Activated T-cell treated with anti-CD3 and anti-CD28 coated beads, Interleukin-2, amount 50 U/mL, for 4 hours (primary cell): ENCODE data around the gene AK2. TPM values are rescaled to one million over a fixed set of nuclear protein-coding genes. Genes with fewer than 3 reads are reported as not detected.
A peak's percentile ranks its signal among the peaks of the same experiment; 100 is the strongest.

Source experiments
- ATAC-seq, 2 donors: fragments of 200-7000 bp; cut with Tn5 transposase; one replicate each; pipeline ENCODE4 v1.10.0; 2021
- DNase-seq: peaks from one replicate; pipeline ENCODE4 v3.0.0-alpha.2; 2020
- H3K27me3 Mint-ChIP-seq: one replicate; pipeline ENCODE4 v1.8.0; 2021; ENCODE audit warnings: low read depth, mixed read lengths
- H3K36me3 Mint-ChIP-seq: one replicate; pipeline ENCODE4 v1.8.0; 2022; ENCODE audit warnings: mixed read lengths; ENCODE audit not compliant: insufficient read depth
- H3K4me1 Mint-ChIP-seq: one replicate; pipeline ENCODE4 v1.8.0; 2021; ENCODE audit warnings: low read depth, mixed read lengths
- H3K4me3 Mint-ChIP-seq: one replicate; pipeline ENCODE4 v1.8.0; 2021; ENCODE audit warnings: mild to moderate bottlenecking, moderate library complexity, mixed read lengths
- H3K9me3 Mint-ChIP-seq: one replicate; pipeline ENCODE4 v1.8.0; 2021; ENCODE audit warnings: mixed read lengths
- total RNA-seq, 3 donors: library from RNA; stranded (reverse); gene quantifications; one replicate each; pipeline ENCODE4 v1.2.1, GENCODE V29; 2021

AK2 gene
- total RNA-seq, 3 donors from 2014 or later: 320 to 346 (median 334) TPM

DNA sequence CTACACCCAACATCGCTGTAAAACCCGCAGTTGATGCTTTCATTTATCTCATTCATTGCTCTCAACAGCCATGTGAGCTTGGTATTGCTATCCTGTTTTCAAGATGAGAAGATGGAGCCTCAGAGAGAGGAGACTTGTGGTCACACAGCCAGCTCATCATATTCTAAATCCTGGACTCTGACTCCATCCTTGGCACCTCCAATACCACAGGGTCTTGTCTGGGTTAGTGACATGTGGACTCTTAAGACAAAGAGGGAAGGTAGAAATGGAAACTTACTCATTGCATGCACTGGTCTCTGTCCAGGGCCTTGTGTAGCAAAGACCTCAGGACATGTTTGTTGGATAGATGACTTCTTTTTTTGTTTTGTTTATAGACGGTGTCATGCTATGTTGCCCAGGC lies 65.1 kb downstream of the AK2 start:
- no peak for ATAC-seq
- H3K4me3 Mint-ChIP-seq: no peak overlapping the region
- H3K9me3 Mint-ChIP-seq: no peaks in the 10 kb centered on the region
- no peak for DNase-seq
- peaks cover 25% of the 10 kb centered on the region for H3K27me3 Mint-ChIP-seq
- H3K36me3 Mint-ChIP-seq: no peaks in the 10 kb centered on the region
- peaks cover 17% of the 10 kb centered on the region for H3K4me1 Mint-ChIP-seq

GRCh38 chr1:32971156-32971555 lies 65.5 kb downstream of the AK2 start:
- DNase-seq (no peak), ATAC-seq (no peak)
- Mint-ChIP-seq H3K36me3 (no peaks in the 10 kb centered on the region), H3K4me3 (no peak overlapping the region), H3K9me3 (no peaks in the 10 kb centered on the region), H3K27me3 (peaks cover 25% of the 10 kb centered on the region), H3K4me1 (peaks cover 17% of the 10 kb centered on the region)

GRCh38 chr1:32969566-32969965 lies 67.1 kb downstream of the AK2 start:
- H3K4me3 Mint-ChIP-seq: no peak overlapping the region
- ATAC-seq: no peak
- H3K9me3 Mint-ChIP-seq: no peaks in the 10 kb centered on the region
- no peaks in the 10 kb centered on the region for H3K36me3 Mint-ChIP-seq
- no peak for DNase-seq
- peaks cover 19% of the 10 kb centered on the region for H3K4me1 Mint-ChIP-seq
- peaks cover 23% of the 10 kb centered on the region for H3K27me3 Mint-ChIP-seq

- peak overlapping the region; percentile 8 for H3K4me3 Mint-ChIP-seq
- no peaks in the 10 kb centered on the region for H3K36me3 Mint-ChIP-seq
- H3K4me1 Mint-ChIP-seq: peaks cover 24% of the 10 kb centered on the region
- peaks cover 23% of the 10 kb centered on the region for H3K27me3 Mint-ChIP-seq
- ATAC-seq (peak in 1 of 2 donors; percentile 11), DNase-seq (no peak)
- H3K9me3 Mint-ChIP-seq: no peaks in the 10 kb centered on the region
Measured at GRCh38 chr1:32967888-32968568, 68.7 kb downstream of the AK2 start.

- ATAC-seq (no peak), DNase-seq (no peak)
- Mint-ChIP-seq H3K4me1 (peaks cover 27% of the 10 kb centered on the region), H3K4me3 (no peak overlapping the region), H3K9me3 (no peaks in the 10 kb centered on the region), H3K36me3 (no peaks in the 10 kb centered on the region), H3K27me3 (peaks cover 14% of the 10 kb centered on the region)
Measured at GRCh38 chr1:32966900-32967299, 69.8 kb downstream of the AK2 start.

DNA sequence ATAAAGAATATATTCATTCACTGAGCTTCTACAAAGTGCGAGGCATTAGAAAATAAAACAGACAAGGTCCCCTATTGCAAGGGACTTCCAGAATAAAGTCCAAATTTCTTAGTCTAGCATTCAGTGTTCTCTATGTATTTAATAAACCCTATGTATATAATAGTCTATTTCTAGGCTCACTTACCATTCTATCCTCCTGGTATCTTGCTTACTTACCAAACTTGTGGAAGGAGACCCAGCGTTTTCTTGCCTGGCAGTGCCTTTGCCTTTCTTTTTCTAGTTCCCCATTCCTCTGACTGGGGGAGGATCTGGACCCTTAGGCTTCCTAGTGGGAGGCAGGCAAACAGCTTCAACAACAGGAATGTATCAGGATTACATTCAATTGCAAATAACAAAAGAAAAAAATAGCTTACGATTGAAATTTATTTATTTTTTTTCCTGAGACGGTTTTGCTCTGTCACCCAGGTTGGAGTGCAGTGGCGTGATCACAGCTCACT lies 71.4 kb downstream of the AK2 start:
- Mint-ChIP-seq H3K9me3 (no peaks in the 10 kb centered on the region), H3K36me3 (no peaks in the 10 kb centered on the region), H3K27me3 (peaks cover 2% of the 10 kb centered on the region), H3K4me3 (peak overlapping the region; percentile 77), H3K4me1 (peaks cover 40% of the 10 kb centered on the region)
- DNase-seq (no peak), ATAC-seq (no peak)

- H3K9me3 Mint-ChIP-seq: no peaks in the 10 kb centered on the region
- DNase-seq: peak; percentile 93
- peaks cover 43% of the 10 kb centered on the region for H3K4me1 Mint-ChIP-seq
- peak within 1 kb of the TSS; percentile 87 for H3K4me3 Mint-ChIP-seq
- H3K27me3 Mint-ChIP-seq: peaks cover 2% of the 10 kb centered on the region
- no peaks in the 10 kb centered on the region for H3K36me3 Mint-ChIP-seq
- peak; percentile 93 to 96 for ATAC-seq
Measured at GRCh38 chr1:32964461-32965250, 72.0 kb downstream of the AK2 start, which contains the start of gene RNF19B. RNF19B (minus strand) TSS chr1:32964809; CDS start chr1:32964685, 124 bp downstream.

- H3K4me3 Mint-ChIP-seq: peak overlapping the region; percentile 87
- no peaks in the 10 kb centered on the region for H3K27me3 Mint-ChIP-seq
- no peaks in the 10 kb centered on the region for H3K9me3 Mint-ChIP-seq
- peaks cover 48% of the 10 kb centered on the region for H3K4me1 Mint-ChIP-seq
- DNase-seq: peak; percentile 46
- ATAC-seq: peak; percentile 36 to 42
- H3K36me3 Mint-ChIP-seq: no peaks in the 10 kb centered on the region
Measured at GRCh38 chr1:32963746-32964460, 72.8 kb downstream of the AK2 start.

DNA sequence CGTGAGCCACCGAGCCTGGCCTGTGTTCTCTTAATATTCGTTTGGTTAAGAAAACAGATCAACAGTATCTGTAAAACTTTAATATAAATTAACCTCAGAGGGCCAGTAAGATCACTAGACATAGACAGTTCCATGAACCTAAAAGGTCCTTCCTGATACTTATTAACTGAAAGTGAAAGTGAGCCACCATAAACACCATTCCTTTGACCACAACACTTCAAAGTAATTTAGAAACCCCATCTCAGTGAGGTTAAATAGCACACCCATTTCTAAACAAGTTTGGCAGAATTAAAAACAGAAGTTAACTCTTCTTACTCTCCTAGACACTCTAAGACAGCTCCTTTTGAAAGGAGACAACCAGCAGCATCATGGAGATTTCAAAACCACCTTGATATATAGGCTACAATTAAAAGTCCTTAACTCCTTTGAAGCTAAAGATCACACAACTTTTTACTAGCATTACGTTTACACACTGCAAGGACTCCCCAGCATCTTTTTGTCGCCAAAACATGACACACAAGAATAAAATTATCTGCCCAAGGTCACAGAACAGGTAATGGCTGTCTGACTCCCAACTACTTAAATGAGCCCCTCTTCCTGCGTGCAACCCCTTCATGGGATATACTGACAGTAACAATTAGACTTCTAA lies 74.3 kb downstream of the AK2 start:
- H3K27me3 Mint-ChIP-seq: no peaks in the 10 kb centered on the region
- peak overlapping the region; percentile 87 for H3K4me3 Mint-ChIP-seq
- H3K4me1 Mint-ChIP-seq: peaks cover 54% of the 10 kb centered on the region
- H3K36me3 Mint-ChIP-seq: no peaks in the 10 kb centered on the region
- H3K9me3 Mint-ChIP-seq: no peaks in the 10 kb centered on the region
- ATAC-seq (no peak), DNase-seq (no peak)

DNA sequence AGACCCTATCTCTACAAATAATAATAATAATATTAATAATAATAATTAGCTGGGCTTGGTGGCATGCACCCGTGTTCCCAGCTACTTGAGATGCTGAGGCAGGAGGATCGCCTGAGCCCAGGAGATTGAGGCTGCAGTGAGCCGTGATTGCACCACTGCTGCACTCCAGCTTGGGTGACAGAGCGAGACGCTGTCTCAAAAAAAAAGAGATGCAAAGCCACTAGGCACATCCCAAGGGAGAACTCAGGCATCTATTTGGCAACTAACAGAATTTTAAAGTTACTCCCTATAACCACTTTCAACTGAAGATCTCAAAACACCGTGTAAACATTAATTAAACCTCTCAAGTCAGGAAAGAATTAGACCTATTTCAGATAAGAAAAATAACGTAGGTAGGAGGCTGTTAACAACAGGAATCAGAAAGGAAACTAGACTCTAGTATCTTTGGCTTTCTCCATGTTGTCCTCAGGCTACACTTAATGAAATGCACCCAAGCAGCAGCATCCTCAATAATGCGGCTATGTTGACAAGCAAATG lies 75.8 kb downstream of the AK2 start:
- Mint-ChIP-seq H3K27me3 (no peaks in the 10 kb centered on the region), H3K36me3 (no peaks in the 10 kb centered on the region), H3K9me3 (no peaks in the 10 kb centered on the region), H3K4me3 (no peak overlapping the region), H3K4me1 (peaks cover 61% of the 10 kb centered on the region)
- DNase-seq (no peak), ATAC-seq (no peak)

GRCh38 chr1:32960342-32960741 lies 76.3 kb downstream of the AK2 start:
- no peak for DNase-seq
- Mint-ChIP-seq H3K27me3 (no peaks in the 10 kb centered on the region), H3K4me1 (peaks cover 61% of the 10 kb centered on the region), H3K36me3 (no peaks in the 10 kb centered on the region), H3K4me3 (peak overlapping the region; percentile 2), H3K9me3 (no peaks in the 10 kb centered on the region)
- ATAC-seq: no peak

DNA sequence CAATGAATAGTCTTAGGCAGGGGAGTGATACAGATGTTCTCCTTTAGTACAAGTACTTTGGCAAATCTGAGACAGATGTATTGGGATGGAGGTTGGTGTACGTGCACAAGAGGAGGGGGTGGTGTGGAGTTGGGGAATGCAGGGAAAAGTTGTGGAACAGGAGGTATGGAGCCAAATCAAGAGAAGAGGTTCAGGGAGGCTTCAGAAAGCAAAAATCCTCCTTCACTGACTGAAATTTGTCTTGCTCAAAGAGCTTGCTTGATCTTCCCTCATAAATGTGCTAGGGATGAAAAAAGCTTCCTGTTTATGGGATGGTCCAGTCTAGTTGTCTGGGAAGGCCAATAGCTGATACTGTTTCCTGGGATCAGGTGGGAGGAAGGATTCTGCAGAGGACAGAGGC lies 77.9 kb downstream of the AK2 start:
- ATAC-seq (no peak), DNase-seq (no peak)
- Mint-ChIP-seq H3K36me3 (peaks cover 6% of the 10 kb centered on the region), H3K4me1 (peaks cover 68% of the 10 kb centered on the region), H3K27me3 (no peaks in the 10 kb centered on the region), H3K4me3 (no peak overlapping the region), H3K9me3 (no peaks in the 10 kb centered on the region)
